GM19099 (cell line): Measurements from ENCODE around the gene TEN1.

Source experiments
- POLR2A ChIP-seq: IDR thresholded peaks from 3 replicates; pipeline ENCODE4 v1.6.1; 2011; ENCODE audit warnings: low read depth; ENCODE audit not compliant: insufficient read length; ENCODE audit errors: extremely low read depth

Gene TEN1

DNA sequence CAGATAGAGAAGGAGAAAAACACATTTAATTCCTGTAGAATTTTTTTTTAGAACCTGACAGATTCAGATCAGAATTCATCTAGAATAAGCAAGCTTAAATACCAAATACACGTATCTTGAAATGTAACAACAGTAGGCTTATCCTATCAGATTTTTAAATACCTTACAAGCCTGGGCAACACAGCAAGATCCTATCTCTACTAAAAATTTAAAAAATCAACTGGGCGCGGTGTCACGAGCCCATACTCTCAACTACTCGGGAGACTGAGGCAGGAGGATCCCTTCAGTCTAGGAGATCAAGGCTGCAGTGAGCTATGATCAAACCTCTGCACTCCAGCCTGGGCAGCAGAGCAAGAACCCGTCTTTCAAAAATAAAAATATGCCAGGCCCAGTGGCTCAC lies 13.6 kb upstream of the TEN1 start:
- TF ChIP-seq POLR2A, result no peak

DNA sequence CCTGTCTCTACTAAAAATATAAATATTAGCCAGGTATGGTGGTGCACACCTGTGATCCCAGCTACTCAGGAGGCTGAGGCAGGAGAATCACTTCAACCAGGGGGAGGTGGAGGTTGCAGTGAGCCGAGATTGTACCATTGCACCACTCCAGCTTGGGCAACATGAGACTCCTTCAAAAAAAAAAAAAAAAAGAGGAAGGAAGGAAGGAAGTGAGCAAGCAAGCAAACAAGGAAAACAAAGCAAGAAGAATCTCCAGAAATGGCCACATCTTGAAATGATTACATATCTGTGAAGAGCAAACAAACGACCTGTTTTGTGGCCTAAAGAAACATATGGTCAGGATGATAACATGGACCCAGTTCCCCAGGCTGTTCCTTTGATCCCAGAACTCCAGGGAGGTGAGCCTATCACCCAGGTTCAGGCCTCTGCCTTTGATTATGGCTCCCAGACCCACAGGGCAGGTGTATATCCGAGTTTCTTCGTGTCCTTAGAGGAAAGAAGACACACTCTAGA lies 9.0 kb upstream of the TEN1 start:
- TF ChIP-seq POLR2A, result no peak

DNA sequence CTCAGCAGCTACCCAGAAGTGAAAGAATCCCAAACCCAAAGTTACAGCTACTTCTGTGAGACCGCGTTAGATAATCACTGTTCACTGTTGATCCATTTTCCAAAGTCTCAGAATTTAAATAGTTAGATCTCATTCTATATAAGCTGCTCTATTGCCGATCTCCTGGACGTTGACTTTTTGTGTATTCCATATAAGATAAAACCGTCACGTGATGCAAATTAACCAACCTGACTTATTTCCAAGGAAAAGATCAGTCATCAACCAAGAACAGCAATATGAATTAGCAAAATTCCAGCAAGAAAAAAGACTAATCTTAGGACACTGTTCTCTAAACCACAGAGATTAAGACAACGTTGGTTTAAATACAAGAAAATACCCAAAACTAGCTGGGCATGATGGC lies 8.4 kb upstream of the TEN1 start:
- no peak for TF ChIP-seq POLR2A

- TF ChIP-seq POLR2A, result no peak
Measured at GRCh38 chr17:75975757-75976174, 3.3 kb upstream of the TEN1 start.

- no peak for TF ChIP-seq POLR2A
Measured at GRCh38 chr17:75976175-75976848, 2.7 kb upstream of the TEN1 start.

- TF ChIP-seq POLR2A, result no peak
Measured at GRCh38 chr17:75979705-75980187, 706 bp downstream of the TEN1 start.

DNA sequence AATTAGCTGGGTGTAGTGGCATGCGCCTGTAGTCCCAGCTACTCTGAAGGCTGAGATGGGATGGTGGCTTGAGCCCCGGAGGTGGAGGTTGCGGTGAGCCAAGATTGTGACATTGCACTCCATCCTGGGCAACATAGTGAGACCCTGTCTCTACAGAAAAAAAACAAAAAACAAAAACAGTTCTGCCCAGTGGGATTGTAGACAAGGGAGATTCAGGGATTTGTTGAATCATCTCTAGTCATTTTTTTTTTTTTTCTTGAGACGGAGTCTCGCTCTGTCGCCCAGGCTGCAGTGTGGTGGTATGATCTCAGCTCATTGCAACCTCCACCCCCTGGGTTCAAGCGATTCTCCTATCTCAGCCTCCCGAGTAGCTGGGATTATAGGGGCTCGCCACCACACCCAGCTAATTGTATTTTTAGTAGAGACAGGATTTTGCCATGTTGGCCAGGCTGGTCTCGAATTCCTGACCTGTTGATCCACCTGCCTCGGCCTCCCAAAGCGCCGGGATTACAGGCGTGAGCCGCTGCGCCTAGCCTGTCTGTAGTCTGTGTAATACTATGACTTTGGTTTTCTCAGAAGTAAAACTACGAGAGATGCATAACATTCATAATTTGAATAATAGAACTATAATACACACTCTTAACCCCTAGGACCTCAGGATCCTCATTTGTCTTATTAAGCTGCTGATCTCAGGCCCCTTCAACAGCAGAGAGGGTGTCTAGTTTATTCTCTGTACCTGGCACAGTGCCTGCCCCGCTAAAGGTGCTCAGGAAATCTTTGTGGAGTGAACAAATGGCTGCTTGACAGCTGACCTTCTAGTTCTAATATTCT lies 1.4 kb downstream of the TEN1 start:
- no peak for TF ChIP-seq POLR2A

DNA sequence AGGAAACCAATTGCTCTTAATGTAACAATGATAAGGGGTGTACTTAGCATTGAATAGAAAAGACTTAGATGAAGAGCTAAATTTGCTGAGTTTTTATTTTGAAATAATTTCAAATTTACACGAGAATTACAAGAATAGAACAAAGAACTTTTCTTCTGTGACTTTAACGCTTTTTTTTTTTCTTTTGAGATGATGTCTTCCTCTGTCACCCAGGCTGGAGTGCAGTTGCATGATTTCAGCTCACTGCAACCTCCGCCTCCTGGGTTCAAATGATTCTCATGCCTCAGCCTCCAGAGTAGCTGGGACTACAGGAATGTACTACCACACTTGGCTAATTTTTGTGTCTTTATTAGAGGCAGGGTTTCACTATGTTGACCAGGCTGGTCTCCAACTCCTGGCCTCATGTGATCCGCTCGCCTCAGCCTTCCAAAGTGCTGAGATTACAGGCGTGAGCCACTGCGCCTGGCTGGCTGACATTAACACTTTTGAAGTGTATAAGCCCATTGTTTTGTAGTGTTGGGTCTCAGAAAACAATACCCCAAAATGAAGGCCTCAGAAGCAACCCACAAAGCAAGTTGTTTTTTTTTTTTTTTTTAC lies 2.1 kb downstream of the TEN1 start:
- no peak for TF ChIP-seq POLR2A

DNA sequence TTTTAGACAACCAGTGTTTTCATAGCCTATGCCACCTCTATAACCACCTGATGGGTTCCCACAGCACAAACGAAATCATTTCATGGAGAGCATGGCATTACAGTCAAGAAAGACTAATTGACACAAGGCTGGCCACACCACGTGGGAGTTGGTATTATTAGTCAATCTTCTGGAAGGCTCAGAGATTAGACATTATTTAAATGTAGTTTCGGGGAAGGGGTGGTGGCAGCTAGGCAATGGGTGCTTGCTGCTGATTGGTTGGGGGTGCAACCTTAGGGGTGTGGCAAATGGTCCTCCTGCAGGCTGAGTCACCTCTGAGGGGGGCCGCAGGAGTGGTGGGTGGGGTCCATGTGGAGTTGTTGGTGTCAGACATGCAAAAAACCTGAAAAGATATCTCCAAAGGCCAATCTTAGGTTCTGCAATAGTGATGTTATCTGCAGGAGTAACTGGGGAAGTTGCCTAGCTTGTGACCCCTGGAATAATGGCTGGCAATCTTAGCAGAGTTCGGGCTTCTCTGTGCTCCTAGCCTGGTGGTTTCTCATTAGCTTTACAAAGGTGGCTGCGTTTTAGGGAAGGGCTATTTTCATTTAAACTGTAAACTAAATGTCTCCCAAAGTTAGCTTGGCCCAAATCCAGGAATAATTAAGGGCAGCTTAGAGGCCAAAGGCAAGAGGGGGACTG lies 4.6 kb downstream of the TEN1 start:
- TF ChIP-seq POLR2A, result no peak

- TF ChIP-seq POLR2A, result no peak
Measured at GRCh38 chr17:75985986-75986385, 6.9 kb downstream of the TEN1 start.

DNA sequence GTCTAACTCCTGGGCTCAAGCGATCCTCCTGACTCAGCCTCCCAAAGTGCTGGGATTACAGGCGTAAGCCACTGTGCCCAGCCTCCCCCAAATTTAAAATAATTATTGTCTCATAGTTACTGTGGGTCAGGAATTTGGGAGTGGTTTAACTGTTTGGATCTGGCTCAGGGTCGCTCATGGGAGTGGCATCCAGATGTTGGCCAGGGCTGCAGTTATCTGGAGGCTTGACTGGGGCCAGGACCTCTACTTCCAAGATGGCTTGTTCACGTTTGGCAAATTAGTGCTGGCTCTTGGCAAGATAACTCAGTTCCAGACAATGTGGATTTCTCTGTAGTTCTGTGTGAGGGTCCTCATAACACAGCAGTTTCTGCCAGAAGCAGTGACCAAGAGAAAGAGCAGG lies 8.0 kb downstream of the TEN1 start:
- no peak for TF ChIP-seq POLR2A

- no peak for TF ChIP-seq POLR2A
Measured at GRCh38 chr17:75991396-75991795, 12.4 kb downstream of the TEN1 start.

GRCh38 chr17:75994802-75995370 lies 15.8 kb downstream of the TEN1 start:
- TF ChIP-seq POLR2A, result no peak

- no peak for TF ChIP-seq POLR2A
Measured at GRCh38 chr17:75995385-75995925, 16.4 kb downstream of the TEN1 start.
